ENCODE data around the gene RPL41.

Gene RPL41

GRCh38 chr12:56086608-56087007 is 29.8 kb upstream of the RPL41 start (continued):
- TF ChIP-seq CTCF (tag by site-specific recombination; IDR thresholded peaks at IDR 0.05), result no peak
- no peak for TF ChIP-seq ZNF747 (tag by site-specific recombination; IDR thresholded peaks at IDR 0.05)
- no peak for TF ChIP-seq ZNF366 (tag by site-specific recombination; conservative IDR thresholded peaks at IDR 0.05)
- no peak for TF ChIP-seq ZNF211 (tag by site-specific recombination; IDR thresholded peaks at IDR 0.05; ENCODE audit: low read depth)
- TF ChIP-seq ZNF488 (tag by site-specific recombination; IDR thresholded peaks at IDR 0.05), result no peak

GRCh38 chr12:56087220-56087619 is 29.2 kb upstream of the RPL41 start:
- ChIA-PET CTCF (no interaction called here), POLR2A (no interaction called here)
- peaks cover 0 to 10% of the 10 kb centered on the region in 2 experiments; a peak in 2 of 3 replicates for H3K36me3 ChIP-seq (ENCODE audit: control insufficient read depth in 2 of 2, insufficient read depth in 1 of 2, low read length in 2 of 2)

GRCh38 chr12:56097738-56098137 is 18.7 kb upstream of the RPL41 start:
- ChIA-PET CTCF (interaction anchor here (1.0 to 2.0 kb wide), 2 partner anchors 12 to 18 kb away, joined by 4 to 6 read pairs; no protein-coding TSS in a partner anchor), POLR2A (no interaction called here)
- Histone ChIP-seq H3K9me3 (ENCODE audit: control insufficient read depth, insufficient read depth, low read depth, low read length) (no peaks in the 10 kb centered on the region), H3K36me3 (ENCODE audit: control insufficient read depth in 2 of 2, insufficient read depth in 1 of 2, low read length in 2 of 2) (peaks cover 0 to 21% of the 10 kb centered on the region in 2 experiments; a peak in 2 of 3 replicates), H3K4me1 (ENCODE audit: control insufficient read depth, insufficient read depth, low read length) (no peaks in the 10 kb centered on the region), H3K27ac (ENCODE audit: extremely low read depth, low read depth, low read length) (no peak overlapping the region), H3K4me3 (ENCODE audit: low read depth, low read length) (no peak overlapping the region)
- TF ChIP-seq ZNF510 (tag by site-specific recombination; IDR thresholded peaks at IDR 0.05; ENCODE audit: insufficient replicate concordance), result no peak
- TF ChIP-seq ZBTB20 (tag by site-specific recombination; IDR thresholded peaks at IDR 0.05), result no peak
- peak; percentile 53; the same call in 1 of the 2 replicates for TF ChIP-seq PRDM10 (tag by site-specific recombination; IDR thresholded peaks at IDR 0.05)
- TF ChIP-seq ZNF404 (tag by site-specific recombination; IDR thresholded peaks at IDR 0.05), result no peak

More at GRCh38 chr12:56087220-56087619, 29.2 kb upstream of the RPL41 start:
- H3K9me3 ChIP-seq (ENCODE audit: control insufficient read depth, insufficient read depth, low read depth, low read length), result no peaks in the 10 kb centered on the region; the same call in 1 of the 2 replicates
- H3K27ac ChIP-seq (ENCODE audit: extremely low read depth, low read depth, low read length), result no peak overlapping the region
- TF ChIP-seq MEIS1 (CRISPR knock-in tag; IDR thresholded peaks at IDR 0.05; ENCODE audit: borderline replicate concordance), result no peak
- TF ChIP-seq KLF1 (tag by site-specific recombination; IDR thresholded peaks at IDR 0.05), result peak; percentile 83
- peak; percentile 82 for TF ChIP-seq ZFHX2 (tag by site-specific recombination; conservative IDR thresholded peaks at IDR 0.05)
- peak; percentile 78 for TF ChIP-seq EGR2 (tag by site-specific recombination; IDR thresholded peaks at IDR 0.05; ENCODE audit: low read depth)
- no peak for TF ChIP-seq SP2 (tag by site-specific recombination; IDR thresholded peaks at IDR 0.05)
- TF ChIP-seq KLF17 (tag by site-specific recombination; IDR thresholded peaks at IDR 0.05), result no peak
- no peak for TF ChIP-seq ZNF660 (tag by site-specific recombination; IDR thresholded peaks at IDR 0.05)
- H3K4me1 ChIP-seq (ENCODE audit: control insufficient read depth, insufficient read depth, low read length), result no peaks in the 10 kb centered on the region
- no peak overlapping the region for H3K4me3 ChIP-seq (ENCODE audit: low read depth, low read length)

All from HEK293 (cell line).